ENCODE measurements around the gene DCAF17. TPM values are rescaled to one million over a fixed set of nuclear protein-coding genes. Genes with fewer than 3 reads are reported as not detected.

The DCAF17 gene
- total and polyA plus RNA-seq, 7 donors: 3.1 to 10.8 (median 7.5) TPM

GRCh38 chr2:171409436-171409971 lies 24.5 kb upstream of the DCAF17 start:
- intact Hi-C loops (cut with DNase I): no loop called here
- Histone ChIP-seq H3K27ac (no peak overlapping the region), H3K27me3 (ENCODE audit: insufficient read depth in 3 of 3, low read length in 2 of 3) (no peaks in the 10 kb centered on the region), H3K9me3 (no peaks in the 10 kb centered on the region), H3K4me3 (peak overlapping the region; percentile 40), H3K4me1 (no peaks in the 10 kb centered on the region), H3K36me3 (ENCODE audit: insufficient read depth in 1 of 2, low read depth in 1 of 2) (no peaks in the 10 kb centered on the region)
- 55 to 70% (median 70%) methylated on average over 8 of the region's 8 CpGs for WGBS, 3 donors
- no peak for DNase-seq
- no peak for ATAC-seq
- no peak for TF ChIP-seq CTCF (IDR thresholded peaks at IDR 0.05)

GRCh38 chr2:171410101-171410500 lies 23.9 kb upstream of the DCAF17 start:
- Histone ChIP-seq H3K9me3 (no peaks in the 10 kb centered on the region), H3K27ac (no peak overlapping the region), H3K27me3 (ENCODE audit: insufficient read depth in 3 of 3, low read length in 2 of 3) (no peaks in the 10 kb centered on the region), H3K4me3 (no peak overlapping the region), H3K36me3 (ENCODE audit: insufficient read depth in 1 of 2, low read depth in 1 of 2) (no peaks in the 10 kb centered on the region), H3K4me1 (no peaks in the 10 kb centered on the region)
- no peak for TF ChIP-seq CTCF (IDR thresholded peaks at IDR 0.05)
- 67 to 76% (median 69%) methylated on average over 4 of the region's 4 CpGs for WGBS, 3 donors
- no peak for DNase-seq
- no peak for ATAC-seq
- intact Hi-C loops (cut with DNase I): loop anchor here in 1 of 2 donors (10.0 kb wide), 1 partner anchor 65 kb away; no protein-coding TSS in a partner anchor

- H3K27ac ChIP-seq: no peak overlapping the region
- H3K4me1 ChIP-seq: peaks cover 2% of the 10 kb centered on the region
- no peak for TF ChIP-seq CTCF (IDR thresholded peaks at IDR 0.05)
- H3K4me3 ChIP-seq: no peak overlapping the region
- intact Hi-C loops (cut with DNase I): loop anchor here in 1 of 2 donors (10.0 kb wide), 1 partner anchor 66 kb away; no protein-coding TSS in a partner anchor
- H3K36me3 ChIP-seq (ENCODE audit: insufficient read depth in 1 of 2, low read depth in 1 of 2): no peaks in the 10 kb centered on the region
- DNase-seq: no peak
- H3K27me3 ChIP-seq (ENCODE audit: insufficient read depth in 3 of 3, low read length in 2 of 3): no peaks in the 10 kb centered on the region
- no peaks in the 10 kb centered on the region for H3K9me3 ChIP-seq
- no peak for ATAC-seq
Observed at GRCh38 chr2:171410624-171411023, 23.4 kb upstream of the DCAF17 start.

- Histone ChIP-seq H3K27ac (no peak overlapping the region), H3K27me3 (ENCODE audit: insufficient read depth in 3 of 3, low read length in 2 of 3) (no peaks in the 10 kb centered on the region), H3K4me3 (no peak overlapping the region), H3K4me1 (peaks cover 5% of the 10 kb centered on the region), H3K36me3 (ENCODE audit: insufficient read depth in 1 of 2, low read depth in 1 of 2) (no peaks in the 10 kb centered on the region), H3K9me3 (no peaks in the 10 kb centered on the region)
- ATAC-seq (no peak), DNase-seq (no peak)
- 77 to 82% (median 81%) methylated on average over 1 of the region's 1 CpG for WGBS, 3 donors
- intact Hi-C loops (cut with DNase I): loop anchor here in 1 of 2 donors (10.0 kb wide), 1 partner anchor 66 kb away; no protein-coding TSS in a partner anchor
- no peak for TF ChIP-seq CTCF (IDR thresholded peaks at IDR 0.05)
Observed at GRCh38 chr2:171411214-171411613, 22.8 kb upstream of the DCAF17 start.
